GM12874 (cell line): ENCODE results near the gene ADIPOR2.

ENCODE experiments used
- CTCF ChIP-seq: IDR thresholded peaks from 2 replicates; pipeline ENCODE4 v1.5.1; 2011; ENCODE audit warnings: low read depth, mild to moderate bottlenecking, control low read depth, low read length, moderate library complexity; ENCODE audit not compliant: insufficient read depth

ADIPOR2 gene

GRCh38 chr12:1777798-1778197, 86.9 kb downstream of the ADIPOR2 start:
- TF ChIP-seq CTCF, result no peak

- no peak for TF ChIP-seq CTCF
These were observed 88.0 kb downstream of the ADIPOR2 start for GRCh38 chr12:1778911-1779310.

- TF ChIP-seq CTCF, result no peak
These were observed 88.9 kb downstream of the ADIPOR2 start for GRCh38 chr12:1779783-1780182.

- no peak for TF ChIP-seq CTCF
These were observed 90.9 kb downstream of the ADIPOR2 start for GRCh38 chr12:1781772-1782171.

- no peak for TF ChIP-seq CTCF
These were observed 91.3 kb downstream of the ADIPOR2 start for GRCh38 chr12:1782215-1782614.

- no peak for TF ChIP-seq CTCF
These were observed 96.8 kb downstream of the ADIPOR2 start for GRCh38 chr12:1787714-1788113.

- no peak for TF ChIP-seq CTCF
These were observed 99.6 kb downstream of the ADIPOR2 start for GRCh38 chr12:1790444-1790843.

GRCh38 chr12:1791104-1791841, 100.4 kb downstream of the ADIPOR2 start:
- TF ChIP-seq CTCF, result peak; percentile 68
